Measurements from ENCODE around the gene SLC25A17. TPM values are rescaled to one million over a fixed set of nuclear protein-coding genes. Genes with fewer than 3 reads are reported as not detected.
"Not testable (repeated sequence)": the region's sequence is repeated elsewhere in the genome, so short reads cannot be mapped to it uniquely, and the experiment has no call there.

SLC25A17 gene, protein sequence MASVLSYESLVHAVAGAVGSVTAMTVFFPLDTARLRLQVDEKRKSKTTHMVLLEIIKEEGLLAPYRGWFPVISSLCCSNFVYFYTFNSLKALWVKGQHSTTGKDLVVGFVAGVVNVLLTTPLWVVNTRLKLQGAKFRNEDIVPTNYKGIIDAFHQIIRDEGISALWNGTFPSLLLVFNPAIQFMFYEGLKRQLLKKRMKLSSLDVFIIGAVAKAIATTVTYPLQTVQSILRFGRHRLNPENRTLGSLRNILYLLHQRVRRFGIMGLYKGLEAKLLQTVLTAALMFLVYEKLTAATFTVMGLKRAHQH
- 1 to 10 TPM; 5.8 to 9.6 (median 8.4) TPM for total RNA-seq

DNA sequence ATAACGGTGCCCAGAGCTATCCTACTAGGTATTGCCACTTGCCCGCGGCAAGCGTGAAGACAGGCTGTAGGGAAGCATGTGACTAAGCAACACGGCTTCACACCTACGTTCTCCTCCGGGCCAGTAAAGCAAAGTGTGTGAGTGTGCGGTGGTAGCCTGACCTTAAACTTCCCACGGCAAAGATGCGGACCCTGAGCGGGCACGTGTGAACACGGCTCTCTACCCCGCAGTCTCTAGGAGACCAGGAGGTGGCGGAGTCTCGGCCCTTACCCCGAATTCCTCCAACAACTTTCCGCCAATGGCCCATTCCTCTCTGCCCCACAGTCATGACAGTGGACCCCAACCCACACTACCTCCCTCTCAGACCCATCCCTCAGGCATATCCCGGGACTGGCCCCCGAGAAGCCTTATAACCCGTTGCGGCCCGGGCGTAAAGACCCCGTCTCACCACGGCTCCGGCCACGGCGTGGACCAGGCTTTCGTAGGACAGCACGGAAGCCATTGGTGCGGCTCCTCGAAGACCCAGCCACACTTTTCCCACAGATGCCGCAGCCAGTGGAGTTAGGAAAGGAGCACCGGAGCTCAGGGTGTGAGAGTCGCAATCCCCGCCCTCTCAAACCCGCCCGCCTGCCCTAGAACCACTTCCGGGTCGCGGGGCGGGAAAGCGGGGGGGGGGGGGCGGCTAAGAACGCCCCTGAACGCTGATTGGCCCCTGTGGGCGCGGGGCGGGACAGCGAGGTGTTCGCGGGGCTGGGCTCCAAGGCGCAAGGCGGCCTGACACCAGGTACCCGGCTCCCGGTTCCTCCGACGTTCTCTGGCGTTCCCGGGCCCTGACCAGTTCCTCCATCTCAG lies at the start of gene SLC25A17:
Gene SLC25A17 (minus strand): TSS at position 600 of the 852 bp plus-strand sequence. CDS start 98 bp downstream, at position 502.
- H3K4me3 ChIP-seq, result peak within 1 kb of the TSS; percentile 89 to 100 (median 95)
- WGBS, result 0% methylated on average over 29 of the region's 61 CpGs
- H3K27me3 ChIP-seq, result no peaks in the 10 kb centered on the region
- intact Hi-C loops (cut with DNase I), result loop anchor here (5.0 kb wide), 1 partner anchor 38 kb away; the partner anchor contains the start of genes ST13 and XPNPEP3
- peaks cover under 1 to 23% (median 9%) of the 10 kb centered on the region in 4 donors for H3K36me3 ChIP-seq
- peaks cover 20 to 34% (median 30%) of the 10 kb centered on the region in 4 donors for H3K4me1 ChIP-seq
- H3K27ac ChIP-seq (replicated peaks in 1 of 4), result peak within 1 kb of the TSS; percentile 78 to 85 (median 83)
- DNase-seq (ENCODE audit: extremely low spot score), result peak; percentile 99
- H3K9me3 ChIP-seq, result no peaks in the 10 kb centered on the region
- TF ChIP-seq EP300 (IDR thresholded peaks at IDR 0.05) (no peak), POLR2A (IDR thresholded peaks at IDR 0.05; ENCODE audit: low read depth) (no peak), POLR2AphosphoS5 (IDR thresholded peaks at IDR 0.05) (peak; percentile 61 to 81), CTCF (IDR thresholded peaks at IDR 0.05) (peak; percentile 26 to 54 (median 35))

GRCh38 chr22:40868379-40868778 lies 49.2 kb upstream of the SLC25A17 start:
- H3K27me3 ChIP-seq; intact Hi-C loops (cut with DNase I); H3K4me1 ChIP-seq; H3K4me3 ChIP-seq; H3K27ac ChIP-seq (replicated peaks in 1 of 4); DNase-seq (ENCODE audit: extremely low spot score); H3K9me3 ChIP-seq: not testable (repeated sequence)
- WGBS, result 80% methylated on average over 6 of the region's 6 CpGs
- peaks cover 6 to 37% (median 18%) of the 10 kb centered on the region in 4 donors for H3K36me3 ChIP-seq

DNA sequence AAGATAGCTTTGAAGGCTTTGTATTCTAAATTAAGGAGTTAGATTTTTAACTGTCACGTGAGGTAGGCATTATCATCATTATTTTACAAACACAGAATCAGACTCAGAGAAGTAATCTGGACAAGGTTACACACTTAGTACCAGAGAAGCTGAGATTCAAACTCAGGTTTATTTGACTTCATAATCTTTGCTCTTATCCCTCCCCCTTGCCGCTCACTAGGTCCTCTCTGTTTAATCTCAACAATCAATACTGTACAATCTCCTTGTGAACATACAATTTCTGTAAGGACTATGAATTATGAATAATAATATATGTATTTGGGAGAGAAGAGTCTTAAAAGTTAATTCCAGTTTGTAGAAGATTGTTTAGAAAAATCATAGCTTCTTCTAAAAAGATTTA lies 48.0 kb upstream of the SLC25A17 start:
- WGBS, result 91% methylated on average over 2 of the region's 2 CpGs
- no peak for DNase-seq (ENCODE audit: extremely low spot score)
- Histone ChIP-seq H3K27me3 (no peaks in the 10 kb centered on the region), H3K9me3 (no peaks in the 10 kb centered on the region), H3K4me1 (no peaks in the 10 kb centered on the region), H3K36me3 (peaks cover 6 to 29% (median 18%) of the 10 kb centered on the region in 4 donors), H3K4me3 (no peak overlapping the region), H3K27ac (replicated peaks in 1 of 4) (no peak overlapping the region)
- intact Hi-C loops (cut with DNase I), result no loop called here
- TF ChIP-seq POLR2A (IDR thresholded peaks at IDR 0.05; ENCODE audit: low read depth) (no peak), EP300 (IDR thresholded peaks at IDR 0.05) (no peak), CTCF (IDR thresholded peaks at IDR 0.05) (no peak), POLR2AphosphoS5 (IDR thresholded peaks at IDR 0.05) (no peak)

DNA sequence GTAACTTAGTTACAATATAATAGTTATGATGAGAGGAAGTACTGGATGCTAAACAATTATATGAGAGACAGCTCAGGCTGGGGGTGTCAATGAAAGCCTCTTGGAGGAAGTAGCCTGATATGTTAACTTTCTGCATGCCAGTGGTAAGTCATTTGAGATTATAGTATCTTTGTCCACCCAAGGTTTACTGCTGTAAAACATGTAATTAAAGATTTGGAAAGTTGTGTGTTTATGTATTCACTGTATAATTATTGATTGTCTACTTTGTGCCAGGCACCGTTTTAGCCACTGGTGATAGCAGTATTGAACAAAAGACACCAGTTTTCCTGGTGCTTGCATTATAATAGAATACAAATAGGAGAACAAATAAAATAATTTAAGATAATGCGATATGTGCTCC lies 43.4 kb upstream of the SLC25A17 start:
- intact Hi-C loops (cut with DNase I), result no loop called here
- TF ChIP-seq POLR2AphosphoS5 (IDR thresholded peaks at IDR 0.05) (no peak), EP300 (IDR thresholded peaks at IDR 0.05) (no peak), CTCF (IDR thresholded peaks at IDR 0.05) (no peak), POLR2A (IDR thresholded peaks at IDR 0.05; ENCODE audit: low read depth) (no peak)
- Histone ChIP-seq H3K9me3 (no peaks in the 10 kb centered on the region), H3K36me3 (peaks cover 0 to 19% (median 5%) of the 10 kb centered on the region in 4 donors), H3K27me3 (no peaks in the 10 kb centered on the region), H3K27ac (replicated peaks in 1 of 4) (no peak overlapping the region), H3K4me3 (no peak overlapping the region), H3K4me1 (peaks cover 8 to 17% (median 12%) of the 10 kb centered on the region in 4 donors)
- 92% methylated on average over 2 of the region's 2 CpGs for WGBS
- DNase-seq (ENCODE audit: extremely low spot score), result no peak

GRCh38 chr22:40862013-40862412 lies 42.9 kb upstream of the SLC25A17 start, which contains the start of gene DNAJB7:
DNAJB7 (minus strand) TSS chr22:40862113; CDS start chr22:40861994, 119 bp downstream.
- DNase-seq (ENCODE audit: extremely low spot score), result no peak
- Histone ChIP-seq H3K4me1 (peaks cover 10 to 19% (median 15%) of the 10 kb centered on the region in 4 donors), H3K4me3 (no peak within 1 kb of the TSS), H3K27ac (replicated peaks in 1 of 4) (no peak within 1 kb of the TSS), H3K9me3 (no peaks in the 10 kb centered on the region), H3K36me3 (peaks cover 0 to 19% (median 5%) of the 10 kb centered on the region in 4 donors), H3K27me3 (no peaks in the 10 kb centered on the region)
- TF ChIP-seq CTCF (IDR thresholded peaks at IDR 0.05), result no peak
- TF ChIP-seq POLR2AphosphoS5 (IDR thresholded peaks at IDR 0.05), result no peak
- no peak for TF ChIP-seq POLR2A (IDR thresholded peaks at IDR 0.05; ENCODE audit: low read depth)
- TF ChIP-seq EP300 (IDR thresholded peaks at IDR 0.05), result no peak
- WGBS, result 97% methylated on average over 3 of the region's 3 CpGs
- intact Hi-C loops (cut with DNase I), result no loop called here

All from esophagus muscularis mucosa (tissue), 4 donors.